ENCODE results near the gene CISD1.

DNA sequence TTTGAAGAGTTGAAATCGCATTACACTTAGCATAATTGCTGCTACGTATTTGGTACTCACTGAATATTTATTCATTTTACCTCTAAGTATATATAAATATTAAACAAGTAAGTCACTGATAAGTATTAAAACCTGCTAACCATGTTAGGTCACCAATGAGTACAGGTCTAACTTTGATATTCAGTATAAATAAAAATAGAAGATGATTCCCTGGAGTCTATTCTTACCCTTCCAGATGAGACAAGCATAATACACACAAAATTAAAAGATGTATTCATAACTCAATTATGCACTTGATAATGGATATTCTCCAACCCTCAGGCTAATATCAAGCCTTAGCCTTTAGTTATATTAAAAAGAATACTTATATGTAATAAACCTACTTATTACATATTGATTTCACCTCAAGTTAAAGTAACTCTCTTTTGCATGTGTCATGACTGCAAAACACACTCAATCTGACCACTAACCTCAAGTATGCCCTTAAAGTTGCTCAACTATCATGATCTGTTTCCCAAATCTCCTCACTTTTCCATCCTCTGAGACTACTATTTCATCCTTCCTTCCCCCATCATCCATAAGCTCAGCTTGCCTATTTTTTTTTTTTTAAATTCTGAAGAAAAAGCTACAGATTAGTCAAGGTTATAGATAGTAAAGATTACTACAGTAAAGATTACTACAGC lies 48.1 kb upstream of the CISD1 start:
- TF ChIP-seq GATA3 (IDR thresholded peaks at IDR 0.05; ENCODE audit: low read depth, low read length) = no peak
- TF ChIP-seq GATA2 (IDR thresholded peaks at IDR 0.05; ENCODE audit: low read depth, low read length) = no peak

All from SH-SY5Y (cell line).